Body of pancreas (tissue), 4 donors: ENCODE results near the gene DDAH2.

Source experiments
- CTCF ChIP-seq, 7 experiments: fragments of 450-650 bp in 4 of 7; fragments of 200-600 bp in 3 of 7; sonication (generic) in 3 of 7; IDR thresholded peaks; one replicate each; pipeline ENCODE4 v1.5.1; 2016 to 2019; ENCODE audit warnings: antibody characterized with exemption in 7 of 7
- POLR2A ChIP-seq, 3 donors: fragments of 450-650 bp; IDR thresholded peaks; one replicate each; pipeline ENCODE4 v1.6.1; 2016; ENCODE audit warnings: antibody characterized with exemption in 3 of 3, mild to moderate bottlenecking in 2 of 3

- no peak for TF ChIP-seq CTCF (IDR thresholded peaks at IDR 0.05)
- TF ChIP-seq POLR2A (IDR thresholded peaks at IDR 0.05), result no peak
Measured at GRCh38 chr6:31723980-31724691, 5.0 kb downstream of the DDAH2 start.
